Gastroesophageal sphincter (tissue), 4 donors: ENCODE measurements around the gene TAS1R3. TPM values are rescaled to one million over a fixed set of nuclear protein-coding genes. Genes with fewer than 3 reads are reported as not detected.

Source experiments
- ATAC-seq: fragments of 150-250 bp; one replicate; pipeline ENCODE4 v1.9.1; 2016; ENCODE audit warnings: mild to moderate bottlenecking, moderate library complexity
- H3K27ac ChIP-seq, 4 donors: fragments of 200-600 bp; sonication (generic) in 3 of 4; 1 replicate in 3 of 4; 2 replicates in 1 of 4; pipeline ENCODE4 v1.5.1; 2016 to 2019
- H3K27me3 ChIP-seq: fragments of 200-600 bp; sonication (generic); one replicate; pipeline ENCODE4 v1.5.1; 2019
- H3K36me3 ChIP-seq, 2 donors: fragments of 200-600 bp; sonication (generic); one replicate each; pipeline ENCODE4 v1.5.1; 2019; ENCODE audit warnings: control low read depth in 1 of 2
- H3K4me1 ChIP-seq, 3 donors: fragments of 200-600 bp; sonication (generic); 1 replicate in 2 of 3; 2 replicates in 1 of 3; pipeline ENCODE4 v1.5.1; 2016 to 2019; ENCODE audit warnings: control low read depth in 2 of 3
- H3K4me3 ChIP-seq, 2 donors: fragments of 200-600 bp; sonication (generic); one replicate each; pipeline ENCODE4 v1.5.1; 2019; ENCODE audit warnings: mild to moderate bottlenecking in 1 of 2, moderate library complexity in 1 of 2
- H3K9me3 ChIP-seq, 3 donors: fragments of 200-600 bp; sonication (generic); one replicate each; pipeline ENCODE4 v1.5.1; 2017 to 2019; ENCODE audit warnings: control low read depth in 2 of 3
- CTCF ChIP-seq, 4 experiments: fragments of 200-600 bp in 2 of 4; fragments of 450-650 bp in 2 of 4; sonication (generic) in 1 of 4; IDR thresholded peaks; one replicate each; pipeline ENCODE4 v1.5.1; 2017 to 2019; ENCODE audit warnings: antibody characterized with exemption in 4 of 4, mild to moderate bottlenecking in 2 of 4, moderate library complexity in 2 of 4
- EP300 ChIP-seq: sonication (generic); formaldehyde crosslinking; IDR thresholded peaks from one replicate; pipeline ENCODE4 v1.6.1; 2017; ENCODE audit warnings: antibody characterized with exemption, mild to moderate bottlenecking
- POLR2A ChIP-seq, 2 donors: fragments of 450-650 bp; IDR thresholded peaks; one replicate each; pipeline ENCODE4 v1.6.1; 2017; ENCODE audit warnings: antibody characterized with exemption in 2 of 2, mild to moderate bottlenecking in 2 of 2, moderate library complexity in 1 of 2
- POLR2AphosphoS5 ChIP-seq: sonication (generic); formaldehyde crosslinking; IDR thresholded peaks from one replicate; pipeline ENCODE4 v1.6.1; 2017; ENCODE audit warnings: antibody characterized with exemption
- WGBS, 2 donors: methylation state at CpG; one replicate each; pipeline ENCODE4 v1.1.5; 2018; ENCODE audit warnings: low coverage in 1 of 2; 5-methylcytosine and 5-hydroxymethylcytosine counted together
- total RNA-seq, 4 donors: library from RNA; depleted of rRNA; stranded (reverse); fragments of >200 nt; gene quantifications; one replicate each; pipeline ENCODE4 v1.1.0, GENCODE V29; 2016

TAS1R3 gene
- total RNA-seq, 4 donors from 2014 or later, result 0.12 to 0.54 (median 0.40) TPM; not detected in 1

- peaks cover 0 to 45% of the 10 kb centered on the region in 2 donors for H3K36me3 ChIP-seq
- no peaks in the 10 kb centered on the region for H3K27me3 ChIP-seq
- H3K4me3 ChIP-seq, result no peak overlapping the region
- ATAC-seq, result no peak
- peaks cover 0 to 17% (median 7%) of the 10 kb centered on the region in 3 donors for H3K4me1 ChIP-seq
- no CpG with 5 or more reads among the region's 11 CpGs for WGBS, 2 donors
- no peak overlapping the region for H3K27ac ChIP-seq
- no peaks in the 10 kb centered on the region for H3K9me3 ChIP-seq
- TF ChIP-seq POLR2A (IDR thresholded peaks at IDR 0.05) (no peak), EP300 (no peak), CTCF (IDR thresholded peaks at IDR 0.05) (no peak), POLR2AphosphoS5 (no peak)
Measured at GRCh38 chr1:1334835-1335234, 3.8 kb downstream of the TAS1R3 start.

GRCh38 chr1:1335283-1335682, 4.2 kb downstream of the TAS1R3 start:
- H3K27ac ChIP-seq, result no peak overlapping the region
- H3K27me3 ChIP-seq, result no peaks in the 10 kb centered on the region
- no peak for ATAC-seq
- H3K36me3 ChIP-seq, result peaks cover 0 to 50% of the 10 kb centered on the region in 2 donors
- 81% methylated on average over 5 of the region's 16 CpGs; no CpG with 5 or more reads in 1 of the 2 donors for WGBS, 2 donors
- no peaks in the 10 kb centered on the region for H3K9me3 ChIP-seq
- no peak overlapping the region for H3K4me3 ChIP-seq
- TF ChIP-seq POLR2A (IDR thresholded peaks at IDR 0.05) (no peak), POLR2AphosphoS5 (no peak), EP300 (no peak), CTCF (IDR thresholded peaks at IDR 0.05) (no peak)
- H3K4me1 ChIP-seq, result peaks cover 0 to 13% (median 7%) of the 10 kb centered on the region in 3 donors

GRCh38 chr1:1335792-1336248, 4.7 kb downstream of the TAS1R3 start:
- WGBS, 2 donors, result no CpG with 5 or more reads among the region's 21 CpGs
- no peak for ATAC-seq
- H3K4me3 ChIP-seq, result no peak overlapping the region
- peaks cover 0 to 55% of the 10 kb centered on the region in 2 donors for H3K36me3 ChIP-seq
- H3K27ac ChIP-seq, result no peak overlapping the region
- H3K27me3 ChIP-seq, result no peaks in the 10 kb centered on the region
- peaks cover 0 to 8% (median 3%) of the 10 kb centered on the region in 3 donors for H3K4me1 ChIP-seq
- TF ChIP-seq EP300, result no peak
- no peak for TF ChIP-seq POLR2AphosphoS5
- H3K9me3 ChIP-seq, result no peaks in the 10 kb centered on the region

GRCh38 chr1:1336446-1336845, 5.4 kb downstream of the TAS1R3 start:
- Histone ChIP-seq H3K9me3 (no peaks in the 10 kb centered on the region), H3K27ac (no peak overlapping the region), H3K4me3 (no peak overlapping the region), H3K4me1 (peaks cover 0 to 2% (median 0%) of the 10 kb centered on the region in 3 donors), H3K27me3 (no peaks in the 10 kb centered on the region), H3K36me3 (peaks cover 0 to 61% of the 10 kb centered on the region in 2 donors)
- ATAC-seq, result no peak
- WGBS, 2 donors, result no CpG with 5 or more reads among the region's 26 CpGs
- TF ChIP-seq EP300 (no peak), CTCF (IDR thresholded peaks at IDR 0.05) (no peak), POLR2A (IDR thresholded peaks at IDR 0.05) (no peak), POLR2AphosphoS5 (no peak)

- no peak overlapping the region for H3K4me3 ChIP-seq
- no peak for TF ChIP-seq POLR2A (IDR thresholded peaks at IDR 0.05)
- no peak for TF ChIP-seq EP300
- TF ChIP-seq CTCF (IDR thresholded peaks at IDR 0.05), result no peak
- TF ChIP-seq POLR2AphosphoS5, result no peak
- 81 to 98% methylated on average over 5 to 10 of the region's 32 CpGs for whole genome bisulfite sequencing, 2 donors
- H3K9me3 ChIP-seq, result no peaks in the 10 kb centered on the region
- H3K36me3 ChIP-seq, result peaks cover 0 to 68% of the 10 kb centered on the region in 2 donors
- no peak for ATAC-seq
- no peaks in the 10 kb centered on the region for H3K4me1 ChIP-seq
- H3K27me3 ChIP-seq, result no peaks in the 10 kb centered on the region
- no peak overlapping the region for H3K27ac ChIP-seq
Measured at GRCh38 chr1:1336931-1337792, 6.1 kb downstream of the TAS1R3 start.
